Hepatocyte (in vitro differentiated cells): ENCODE measurements around the gene MSX2.

Source experiments
- EZH2 ChIP-seq: fragments of 200-600 bp; sonication (generic); IDR thresholded peaks from 2 replicates; pipeline ENCODE4 v1.6.1; 2016; ENCODE audit warnings: antibody characterized with exemption, mild to moderate bottlenecking, borderline replicate concordance
- EZH2phosphoT487 ChIP-seq: fragments of 200-600 bp; sonication (generic); IDR thresholded peaks from one replicate; pipeline ENCODE4 v1.6.1; 2018; ENCODE audit warnings: antibody characterized with exemption, mild to moderate bottlenecking, low read depth, moderate library complexity; ENCODE audit not compliant: unreplicated experiment, severe bottlenecking
- TF ChIP-seq, protein P1 (sequence below): fragments of 200-600 bp; sonication (generic); IDR thresholded peaks from 2 replicates; pipeline ENCODE4 v1.5.1; 2016; ENCODE audit warnings: antibody characterized with exemption, mild to moderate bottlenecking; ENCODE audit not compliant: poor library complexity

DNA sequence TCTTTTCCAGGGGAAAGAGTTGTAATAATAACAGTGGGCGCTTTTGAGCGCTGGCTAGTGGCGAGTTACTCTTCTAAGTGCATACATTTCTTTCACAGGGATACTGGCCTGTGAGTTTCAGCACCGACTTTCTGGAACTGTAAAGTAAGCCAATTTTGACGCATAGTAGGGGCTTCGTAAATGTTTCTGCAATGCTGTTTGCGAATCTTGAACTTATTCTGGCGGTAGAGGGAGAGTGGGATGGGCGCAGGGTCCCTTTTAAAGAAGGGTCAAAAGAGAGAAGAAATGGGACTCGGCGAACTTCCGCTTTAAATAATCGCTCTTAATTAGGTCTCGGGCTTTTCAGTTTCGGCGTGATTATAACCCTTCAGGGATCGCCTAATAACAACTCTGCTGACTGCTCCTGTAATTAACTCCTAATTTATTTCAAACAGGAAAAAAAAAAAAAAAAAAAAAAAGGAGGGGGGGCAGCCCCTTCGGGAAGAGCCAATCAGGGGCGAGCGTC lies 351 bp upstream of the MSX2 start:
- TF ChIP-seq, protein P1, sequence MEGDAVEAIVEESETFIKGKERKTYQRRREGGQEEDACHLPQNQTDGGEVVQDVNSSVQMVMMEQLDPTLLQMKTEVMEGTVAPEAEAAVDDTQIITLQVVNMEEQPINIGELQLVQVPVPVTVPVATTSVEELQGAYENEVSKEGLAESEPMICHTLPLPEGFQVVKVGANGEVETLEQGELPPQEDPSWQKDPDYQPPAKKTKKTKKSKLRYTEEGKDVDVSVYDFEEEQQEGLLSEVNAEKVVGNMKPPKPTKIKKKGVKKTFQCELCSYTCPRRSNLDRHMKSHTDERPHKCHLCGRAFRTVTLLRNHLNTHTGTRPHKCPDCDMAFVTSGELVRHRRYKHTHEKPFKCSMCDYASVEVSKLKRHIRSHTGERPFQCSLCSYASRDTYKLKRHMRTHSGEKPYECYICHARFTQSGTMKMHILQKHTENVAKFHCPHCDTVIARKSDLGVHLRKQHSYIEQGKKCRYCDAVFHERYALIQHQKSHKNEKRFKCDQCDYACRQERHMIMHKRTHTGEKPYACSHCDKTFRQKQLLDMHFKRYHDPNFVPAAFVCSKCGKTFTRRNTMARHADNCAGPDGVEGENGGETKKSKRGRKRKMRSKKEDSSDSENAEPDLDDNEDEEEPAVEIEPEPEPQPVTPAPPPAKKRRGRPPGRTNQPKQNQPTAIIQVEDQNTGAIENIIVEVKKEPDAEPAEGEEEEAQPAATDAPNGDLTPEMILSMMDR, result no peak
- TF ChIP-seq EZH2, result no peak
- no peak for TF ChIP-seq EZH2phosphoT487
